ENCODE data around the gene ZNF44. TPM values are rescaled to one million over a fixed set of nuclear protein-coding genes. Genes with fewer than 3 reads are reported as not detected.

Gene ZNF44
- total RNA-seq, 1 experiment from 2014 or later: 3.6 TPM

DNA sequence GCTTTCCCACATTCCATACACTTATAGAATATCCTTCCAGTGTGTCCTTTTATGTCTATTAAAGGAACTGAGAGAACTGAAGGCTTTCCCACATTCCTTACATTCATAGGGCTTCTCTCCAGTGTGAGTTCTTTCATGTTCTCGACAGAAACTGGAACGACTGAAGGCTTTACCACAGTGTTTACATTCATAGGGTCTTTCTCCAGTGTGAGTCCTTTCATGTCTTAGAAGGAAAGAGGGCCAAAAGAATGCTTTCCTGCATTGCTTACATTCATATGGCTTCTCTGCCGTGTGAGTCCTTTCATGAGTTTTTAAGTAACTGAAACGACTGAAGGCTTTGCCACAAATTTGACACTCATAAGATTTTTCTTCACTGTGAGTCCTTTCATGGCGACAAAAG is 22.3 kb downstream of the ZNF44 start:
- Histone ChIP-seq H3K9ac (ENCODE audit: low read length) (no peak overlapping the region), H3K9me3 (ENCODE audit: control insufficient read depth in 1 of 2, insufficient read depth in 1 of 2, low read depth in 1 of 2, low read length in 2 of 2) (peaks cover 36 to 38% of the 10 kb centered on the region in 2 experiments; a peak in 3 of 4 replicates), H3K79me2 (ENCODE audit: insufficient read depth, low read length) (no peaks in the 10 kb centered on the region), H3K4me1 (ENCODE audit: control insufficient read depth in 1 of 2, insufficient read depth in 2 of 2, low read length in 2 of 2) (no peaks in the 10 kb centered on the region), H3K9me2 (ENCODE audit: insufficient read depth) (no peaks in the 10 kb centered on the region), H3K4me3 (replicated peaks in 1 of 2; ENCODE audit: low read depth in 1 of 2, low read length in 2 of 2) (no peak overlapping the region), H3K27me3 (ENCODE audit: insufficient read depth, low read length) (no peaks in the 10 kb centered on the region), H4K20me1 (ENCODE audit: insufficient read depth) (no peaks in the 10 kb centered on the region), H3K27ac (ENCODE audit: low read depth, low read length) (no peak overlapping the region), H3K36me3 (ENCODE audit: control insufficient read depth in 1 of 2, insufficient read depth in 2 of 2, low read length in 2 of 2) (peaks cover 0 to 15% of the 10 kb centered on the region in 2 experiments; a peak in 1 of 4 replicates), H3K4me2 (ENCODE audit: low read length) (no peak overlapping the region), H2AFZ (ENCODE audit: low read depth, low read length, poor library complexity, severe bottlenecking) (no peak overlapping the region)
- POLR2A ChIA-PET: no interaction called here
- DNase-seq (ENCODE audit: low read depth, low spot score) (no peak), ATAC-seq (no peak)
- CTCF ChIA-PET: no interaction called here
- RAD21 ChIA-PET (ENCODE audit: low non-redundant PET in 1 of 2, low total read pairs in 2 of 2, uncharacterized antibody in 2 of 2, unreplicated experiment in 2 of 2): no interaction called here
- TF ChIP-seq EGR1 (IDR thresholded peaks at IDR 0.05; ENCODE audit: low read depth) (no peak), ZNF274 (IDR thresholded peaks at IDR 0.05; ENCODE audit: low read depth, low read length) (peak; percentile 42), POLR2A (IDR thresholded peaks at IDR 0.05; ENCODE audit: borderline replicate concordance, extremely low read depth, insufficient read depth, insufficient read length) (no peak)
- BruUV-seq (replicated peaks): no TSS peak
- intact Hi-C loops (cut with micrococcal nuclease): no loop called here

DNA sequence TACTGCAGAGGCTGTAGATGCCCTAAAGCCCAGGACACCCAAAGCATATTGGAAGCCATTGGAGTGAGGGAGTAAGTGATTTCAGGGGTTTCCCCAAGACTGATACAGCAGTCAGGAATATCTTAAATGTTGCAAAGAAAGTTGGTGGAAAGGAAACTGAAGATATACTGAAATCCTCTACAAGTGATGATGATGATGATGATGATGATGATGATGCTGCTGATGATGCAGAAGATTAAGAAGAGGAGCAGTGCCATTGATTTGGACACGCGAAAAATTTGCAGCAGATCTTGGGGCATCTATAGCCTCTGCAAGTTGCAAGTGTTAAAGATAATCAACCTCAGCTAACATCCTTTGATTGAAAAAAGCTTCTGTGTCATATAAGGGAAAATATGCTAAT is 23.8 kb downstream of the ZNF44 start:
- CTCF ChIA-PET: no interaction called here
- peaks cover 31 to 32% of the 10 kb centered on the region in 2 experiments; a peak in 3 of 4 replicates for H3K9me3 ChIP-seq (ENCODE audit: control insufficient read depth in 1 of 2, insufficient read depth in 1 of 2, low read depth in 1 of 2, low read length in 2 of 2)
- H3K36me3 ChIP-seq (ENCODE audit: control insufficient read depth in 1 of 2, insufficient read depth in 2 of 2, low read length in 2 of 2): peaks cover 0 to 14% of the 10 kb centered on the region in 2 experiments; a peak in 1 of 4 replicates

More for the DNA sequence above, 23.8 kb downstream of the ZNF44 start:
- H3K4me3 ChIP-seq (replicated peaks in 1 of 2; ENCODE audit: low read depth in 1 of 2, low read length in 2 of 2): no peak overlapping the region
- ChIA-PET RAD21 (ENCODE audit: low non-redundant PET in 1 of 2, low total read pairs in 2 of 2, uncharacterized antibody in 2 of 2, unreplicated experiment in 2 of 2) (no interaction called here), POLR2A (no interaction called here)
- TF ChIP-seq JUND (IDR thresholded peaks at IDR 0.05) (no peak), ZNF274 (IDR thresholded peaks at IDR 0.05; ENCODE audit: low read depth, low read length) (no peak), RAD21 (IDR thresholded peaks at IDR 0.05; ENCODE audit: low read depth) (no peak), SIN3A (IDR thresholded peaks at IDR 0.05; ENCODE audit: low read depth) (no peak), EGR1 (IDR thresholded peaks at IDR 0.05; ENCODE audit: low read depth) (no peak)
- TF ChIP-seq, protein P1, sequence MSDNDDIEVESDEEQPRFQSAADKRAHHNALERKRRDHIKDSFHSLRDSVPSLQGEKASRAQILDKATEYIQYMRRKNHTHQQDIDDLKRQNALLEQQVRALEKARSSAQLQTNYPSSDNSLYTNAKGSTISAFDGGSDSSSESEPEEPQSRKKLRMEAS (IDR thresholded peaks at IDR 0.05): no peak
- TF ChIP-seq, protein P2, sequence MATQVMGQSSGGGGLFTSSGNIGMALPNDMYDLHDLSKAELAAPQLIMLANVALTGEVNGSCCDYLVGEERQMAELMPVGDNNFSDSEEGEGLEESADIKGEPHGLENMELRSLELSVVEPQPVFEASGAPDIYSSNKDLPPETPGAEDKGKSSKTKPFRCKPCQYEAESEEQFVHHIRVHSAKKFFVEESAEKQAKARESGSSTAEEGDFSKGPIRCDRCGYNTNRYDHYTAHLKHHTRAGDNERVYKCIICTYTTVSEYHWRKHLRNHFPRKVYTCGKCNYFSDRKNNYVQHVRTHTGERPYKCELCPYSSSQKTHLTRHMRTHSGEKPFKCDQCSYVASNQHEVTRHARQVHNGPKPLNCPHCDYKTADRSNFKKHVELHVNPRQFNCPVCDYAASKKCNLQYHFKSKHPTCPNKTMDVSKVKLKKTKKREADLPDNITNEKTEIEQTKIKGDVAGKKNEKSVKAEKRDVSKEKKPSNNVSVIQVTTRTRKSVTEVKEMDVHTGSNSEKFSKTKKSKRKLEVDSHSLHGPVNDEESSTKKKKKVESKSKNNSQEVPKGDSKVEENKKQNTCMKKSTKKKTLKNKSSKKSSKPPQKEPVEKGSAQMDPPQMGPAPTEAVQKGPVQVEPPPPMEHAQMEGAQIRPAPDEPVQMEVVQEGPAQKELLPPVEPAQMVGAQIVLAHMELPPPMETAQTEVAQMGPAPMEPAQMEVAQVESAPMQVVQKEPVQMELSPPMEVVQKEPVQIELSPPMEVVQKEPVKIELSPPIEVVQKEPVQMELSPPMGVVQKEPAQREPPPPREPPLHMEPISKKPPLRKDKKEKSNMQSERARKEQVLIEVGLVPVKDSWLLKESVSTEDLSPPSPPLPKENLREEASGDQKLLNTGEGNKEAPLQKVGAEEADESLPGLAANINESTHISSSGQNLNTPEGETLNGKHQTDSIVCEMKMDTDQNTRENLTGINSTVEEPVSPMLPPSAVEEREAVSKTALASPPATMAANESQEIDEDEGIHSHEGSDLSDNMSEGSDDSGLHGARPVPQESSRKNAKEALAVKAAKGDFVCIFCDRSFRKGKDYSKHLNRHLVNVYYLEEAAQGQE (IDR thresholded peaks at IDR 0.05; ENCODE audit: low read depth): no peak
- no peaks in the 10 kb centered on the region for H3K4me1 ChIP-seq (ENCODE audit: control insufficient read depth in 1 of 2, insufficient read depth in 2 of 2, low read length in 2 of 2)
- no peak overlapping the region for H3K9ac ChIP-seq (ENCODE audit: low read length)
- ATAC-seq (no peak), DNase-seq (ENCODE audit: low read depth, low spot score) (no peak)
- H4K20me1 ChIP-seq (ENCODE audit: insufficient read depth): no peaks in the 10 kb centered on the region
- H3K9me2 ChIP-seq (ENCODE audit: insufficient read depth): no peaks in the 10 kb centered on the region
- intact Hi-C loops (cut with micrococcal nuclease): no loop called here
- no peak overlapping the region for H3K4me2 ChIP-seq (ENCODE audit: low read length)
- no peaks in the 10 kb centered on the region for H3K79me2 ChIP-seq (ENCODE audit: insufficient read depth, low read length)
- H3K27ac ChIP-seq (ENCODE audit: low read depth, low read length): no peak overlapping the region
- no TSS peak for BruUV-seq (replicated peaks)
- H3K27me3 ChIP-seq (ENCODE audit: insufficient read depth, low read length): no peaks in the 10 kb centered on the region
- H2AFZ ChIP-seq (ENCODE audit: low read depth, low read length, poor library complexity, severe bottlenecking): no peak overlapping the region

All from HCT116 (cell line).